Thoracic aorta (tissue), 2 donors: ENCODE data around the gene RDH16. TPM values are rescaled to one million over a fixed set of nuclear protein-coding genes. Genes with fewer than 3 reads are reported as not detected.
"Not testable (repeated sequence)": the region's sequence is repeated elsewhere in the genome, so short reads cannot be mapped to it uniquely, and the experiment has no call there.

ENCODE experiments used
- ATAC-seq: fragments of 150-250 bp; one replicate; pipeline ENCODE4 v1.8.0; 2017; ENCODE audit warnings: low read depth; ENCODE audit not compliant: insufficient number of reproducible peaks, low FRiP score
- DNase-seq: peaks from one replicate; pipeline ENCODE4 v3.0.0-alpha.2; 2020; ENCODE audit warnings: low spot score
- H3K27ac ChIP-seq, 2 donors: fragments of 200-600 bp; sonication (generic); 1 replicate in 1 of 2; 2 replicates in 1 of 2; pipeline ENCODE4 v1.5.1; 2016; ENCODE audit warnings: mild to moderate bottlenecking in 2 of 2, moderate library complexity in 2 of 2
- H3K27me3 ChIP-seq: fragments of 200-600 bp; sonication (generic); replicated peaks from 2 replicates; pipeline ENCODE4 v1.6.0; 2016; ENCODE audit warnings: mild to moderate bottlenecking; ENCODE audit not compliant: insufficient read depth
- H3K36me3 ChIP-seq: fragments of 200-600 bp; sonication (generic); one replicate; pipeline ENCODE4 v1.5.1; 2016
- H3K4me1 ChIP-seq, 2 donors: fragments of 200-600 bp; sonication (generic); 1 replicate in 1 of 2; 2 replicates in 1 of 2; pipeline versions ENCODE4 v1.5.1 to v1.6.0; 2016; ENCODE audit warnings: low read depth in 2 of 2, mild to moderate bottlenecking in 1 of 2; ENCODE audit not compliant: control insufficient read depth in 1 of 2
- H3K4me3 ChIP-seq: fragments of 200-600 bp; sonication (generic); 2 replicates; pipeline ENCODE4 v1.5.1; 2016; ENCODE audit warnings: mild to moderate bottlenecking
- H3K9me3 ChIP-seq: fragments of 200-600 bp; sonication (generic); 2 replicates; pipeline ENCODE4 v1.5.1; 2016
- total RNA-seq, 2 donors: library from RNA; depleted of rRNA; stranded (reverse); fragments of >200 nt; gene quantifications; one replicate each; pipeline versions ENCODE4 v1.1.0 to v1.2.3, GENCODE V29; 2016
- TF ChIP-seq, protein P1 (sequence below): fragments of 200-600 bp; sonication (generic); IDR thresholded peaks from one replicate; pipeline ENCODE4 v1.5.1; 2019; ENCODE audit warnings: antibody characterized with exemption

Gene RDH16
- total RNA-seq, 2 donors from 2014 or later: 0.54 to 0.71 TPM

DNA sequence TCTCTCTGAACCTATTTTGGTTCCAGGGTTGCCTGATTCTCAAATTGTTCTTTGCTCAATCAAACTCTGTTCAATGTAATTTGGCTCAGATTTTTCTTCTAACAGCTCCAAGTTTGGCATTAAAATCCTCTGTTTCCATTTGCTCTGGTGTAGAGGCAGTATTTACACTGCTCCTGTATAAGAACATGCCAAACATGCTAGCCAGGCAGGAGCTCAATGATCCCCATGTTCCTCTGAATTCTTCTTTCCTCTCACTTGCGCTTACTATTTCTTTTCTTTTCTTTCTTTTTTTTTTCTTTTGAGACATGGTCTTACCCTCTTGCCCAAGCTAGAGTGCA, 40.4 kb downstream of the RDH16 start:
- no peak for DNase-seq
- no peak overlapping the region for H3K4me3 ChIP-seq
- TF ChIP-seq, protein P1, sequence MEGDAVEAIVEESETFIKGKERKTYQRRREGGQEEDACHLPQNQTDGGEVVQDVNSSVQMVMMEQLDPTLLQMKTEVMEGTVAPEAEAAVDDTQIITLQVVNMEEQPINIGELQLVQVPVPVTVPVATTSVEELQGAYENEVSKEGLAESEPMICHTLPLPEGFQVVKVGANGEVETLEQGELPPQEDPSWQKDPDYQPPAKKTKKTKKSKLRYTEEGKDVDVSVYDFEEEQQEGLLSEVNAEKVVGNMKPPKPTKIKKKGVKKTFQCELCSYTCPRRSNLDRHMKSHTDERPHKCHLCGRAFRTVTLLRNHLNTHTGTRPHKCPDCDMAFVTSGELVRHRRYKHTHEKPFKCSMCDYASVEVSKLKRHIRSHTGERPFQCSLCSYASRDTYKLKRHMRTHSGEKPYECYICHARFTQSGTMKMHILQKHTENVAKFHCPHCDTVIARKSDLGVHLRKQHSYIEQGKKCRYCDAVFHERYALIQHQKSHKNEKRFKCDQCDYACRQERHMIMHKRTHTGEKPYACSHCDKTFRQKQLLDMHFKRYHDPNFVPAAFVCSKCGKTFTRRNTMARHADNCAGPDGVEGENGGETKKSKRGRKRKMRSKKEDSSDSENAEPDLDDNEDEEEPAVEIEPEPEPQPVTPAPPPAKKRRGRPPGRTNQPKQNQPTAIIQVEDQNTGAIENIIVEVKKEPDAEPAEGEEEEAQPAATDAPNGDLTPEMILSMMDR: no peak
- H3K4me1 ChIP-seq: no peaks in the 10 kb centered on the region
- H3K9me3 ChIP-seq: no peaks in the 10 kb centered on the region
- no peak for ATAC-seq
- no peaks in the 10 kb centered on the region for H3K27me3 ChIP-seq
- no peaks in the 10 kb centered on the region for H3K36me3 ChIP-seq
- no peak overlapping the region for H3K27ac ChIP-seq

- Histone ChIP-seq H3K4me3 (no peak overlapping the region), H3K36me3 (no peaks in the 10 kb centered on the region), H3K27me3 (no peaks in the 10 kb centered on the region), H3K27ac (no peak overlapping the region), H3K9me3 (no peaks in the 10 kb centered on the region), H3K4me1 (no peaks in the 10 kb centered on the region)
- ATAC-seq (no peak), DNase-seq (no peak)
- TF ChIP-seq, protein P1: no peak
Measured at GRCh38 chr12:56916296-56916995, 41.0 kb downstream of the RDH16 start.

GRCh38 chr12:56914724-56915123, 42.7 kb downstream of the RDH16 start:
- no peak overlapping the region for H3K27ac ChIP-seq
- no peaks in the 10 kb centered on the region for H3K36me3 ChIP-seq
- no peaks in the 10 kb centered on the region for H3K9me3 ChIP-seq
- no peaks in the 10 kb centered on the region for H3K4me1 ChIP-seq
- no peaks in the 10 kb centered on the region for H3K27me3 ChIP-seq
- no peak overlapping the region for H3K4me3 ChIP-seq
- DNase-seq (no peak), ATAC-seq (no peak)
- TF ChIP-seq, protein P1: no peak

DNA sequence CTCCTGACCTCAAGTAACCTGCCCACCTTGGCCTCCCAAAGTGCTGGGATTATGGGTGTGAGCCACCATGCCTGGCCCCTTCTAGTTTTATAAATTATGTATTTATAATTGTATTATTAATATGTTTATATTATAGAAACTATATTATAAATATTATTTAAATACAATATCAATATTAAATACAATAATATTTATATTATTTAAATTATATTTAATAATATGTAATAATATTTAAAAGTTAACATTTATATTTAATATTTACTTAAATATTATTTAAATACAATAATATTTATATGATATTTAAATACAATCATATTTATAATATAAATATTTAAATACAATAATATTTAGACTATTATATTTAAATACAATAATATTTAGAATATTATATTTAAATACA, 43.2 kb downstream of the RDH16 start:
- DNase-seq (no peak), ATAC-seq (no peak)
- Histone ChIP-seq H3K36me3 (no peaks in the 10 kb centered on the region), H3K9me3 (peaks cover 4% of the 10 kb centered on the region), H3K4me3 (no peak overlapping the region), H3K27me3 (no peaks in the 10 kb centered on the region), H3K4me1 (no peaks in the 10 kb centered on the region), H3K27ac (no peak overlapping the region)
- TF ChIP-seq, protein P1: no peak

DNA sequence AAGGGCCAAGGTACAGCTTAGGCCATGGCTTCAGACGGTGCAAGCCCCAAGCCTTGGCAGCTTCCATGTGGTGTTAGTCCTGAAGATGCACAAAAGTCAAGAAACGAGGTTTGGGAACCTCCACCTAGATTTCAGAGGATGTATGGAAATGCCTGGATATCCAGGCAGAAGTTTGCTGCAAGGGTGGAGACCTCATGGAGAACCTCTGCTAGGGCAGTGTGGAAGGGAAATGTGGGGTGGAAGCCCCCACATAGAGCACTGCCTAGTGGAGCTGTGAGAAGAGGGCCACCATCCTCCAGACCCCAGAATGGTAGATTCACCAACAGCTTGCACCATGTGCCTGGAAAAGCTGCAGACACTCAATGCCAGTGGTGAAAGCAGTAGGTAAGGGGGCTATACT, 48.0 kb downstream of the RDH16 start:
- not testable (repeated sequence) for H3K27ac ChIP-seq, H3K4me1 ChIP-seq, ATAC-seq, H3K36me3 ChIP-seq, DNase-seq, H3K9me3 ChIP-seq, H3K4me3 ChIP-seq, H3K27me3 ChIP-seq

DNA sequence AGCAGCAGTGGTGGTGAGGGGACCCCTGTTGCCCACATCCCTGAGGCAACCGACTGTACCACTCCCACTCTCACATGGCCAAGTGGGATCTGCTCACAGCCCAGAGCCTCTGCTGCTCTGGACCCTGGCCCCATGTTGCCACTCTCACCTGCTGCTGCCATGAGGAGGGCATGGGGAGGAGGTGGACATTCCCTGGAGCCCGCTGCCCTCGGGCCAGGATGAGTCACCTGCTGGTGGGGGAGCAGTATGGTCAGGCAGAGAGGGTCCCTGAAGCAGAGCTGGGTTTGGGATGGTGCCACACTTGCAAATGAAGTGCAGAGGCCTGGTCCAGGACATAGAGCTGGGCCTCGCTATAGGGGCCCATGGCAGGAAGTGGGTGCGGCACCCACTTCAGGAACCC, 49.3 kb downstream of the RDH16 start:
- no peak for ATAC-seq
- Histone ChIP-seq H3K36me3 (no peaks in the 10 kb centered on the region), H3K27me3 (no peaks in the 10 kb centered on the region), H3K9me3 (peaks cover 6% of the 10 kb centered on the region), H3K4me1 (no peaks in the 10 kb centered on the region), H3K4me3 (no peak overlapping the region), H3K27ac (no peak overlapping the region)
- TF ChIP-seq, protein P1: no peak
- no peak for DNase-seq
